CD1c-positive myeloid dendritic cell (primary cell): ENCODE measurements around the gene BTBD9.

Experiments
- DNase-seq: peaks from one replicate; pipeline ENCODE4 v3.0.0-alpha.2; 2016; ENCODE audit errors: extremely low spot score

The BTBD9 gene

GRCh38 chr6:38287487-38287886 lies 352.2 kb downstream of the BTBD9 start:
- no peak for DNase-seq

DNA sequence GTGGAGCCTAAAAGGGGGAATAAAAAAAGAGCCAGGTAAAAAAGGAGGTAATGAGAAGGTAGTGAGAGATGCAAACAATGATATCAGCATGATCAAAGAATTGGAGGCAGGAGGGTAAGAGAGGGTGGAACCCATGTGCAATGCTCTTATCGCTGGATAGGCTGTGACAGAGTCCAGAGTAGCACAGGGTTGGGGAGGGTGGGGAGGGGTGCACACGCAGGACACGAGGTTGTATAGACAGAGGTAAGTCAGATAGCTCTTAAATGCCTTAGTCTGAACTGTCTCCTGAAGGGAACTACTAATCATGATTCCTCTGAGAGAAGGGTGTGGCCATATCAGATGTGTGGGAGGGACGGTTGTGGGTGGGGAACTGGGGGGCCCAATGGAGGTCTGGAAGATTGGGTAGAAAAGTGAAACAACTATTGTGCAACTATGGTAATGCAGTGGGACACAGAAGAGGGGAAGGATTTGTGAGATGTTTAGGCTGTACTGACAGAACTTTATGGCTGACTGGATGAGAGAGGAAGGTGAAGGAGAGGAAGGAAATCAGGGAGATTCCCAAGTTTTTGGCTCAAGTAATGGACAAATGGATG lies 354.8 kb downstream of the BTBD9 start:
- DNase-seq: peak; percentile 12

GRCh38 chr6:38283734-38284362 lies 355.9 kb downstream of the BTBD9 start:
- no peak for DNase-seq

DNA sequence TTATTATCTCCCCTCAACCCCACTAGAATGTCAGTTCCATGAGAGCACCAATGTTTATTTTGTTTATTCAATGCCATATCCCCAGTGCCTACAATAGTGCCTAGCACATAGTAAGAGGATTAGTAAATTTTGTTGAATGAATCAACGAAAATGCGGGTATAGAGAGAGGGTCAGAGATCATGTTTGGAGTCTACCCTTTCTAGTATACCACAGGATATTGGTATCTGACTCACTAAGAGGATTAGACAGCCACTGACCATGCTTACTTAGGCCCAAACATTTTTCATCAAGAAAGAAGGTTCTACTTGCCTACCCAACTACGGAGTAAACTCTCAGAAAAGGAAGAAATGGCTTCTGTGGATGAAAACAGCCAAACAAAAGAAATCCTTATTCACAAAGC lies 356.8 kb downstream of the BTBD9 start:
- no peak for DNase-seq

GRCh38 chr6:38281126-38281525 lies 358.6 kb downstream of the BTBD9 start:
- no peak for DNase-seq

GRCh38 chr6:38279963-38280588 lies 359.7 kb downstream of the BTBD9 start:
- DNase-seq: no peak

DNA sequence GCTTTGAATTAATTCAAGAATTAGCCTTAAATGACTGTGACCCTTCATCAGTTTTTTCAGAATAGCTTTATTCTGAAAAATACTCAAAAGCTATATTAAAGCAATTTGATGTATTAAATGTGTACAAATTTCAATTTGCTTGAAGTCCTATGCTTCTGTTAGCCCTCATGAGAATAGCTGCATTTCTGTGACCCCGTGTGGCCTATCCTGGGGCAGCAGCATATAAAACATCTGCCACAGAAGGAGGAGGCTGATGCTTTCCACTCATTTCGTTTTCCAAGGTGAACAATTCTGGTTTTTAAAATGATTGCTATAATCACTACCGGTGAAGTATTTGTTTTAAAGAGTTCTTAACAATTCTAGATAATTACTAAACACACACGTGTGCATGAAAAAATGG lies 360.3 kb downstream of the BTBD9 start:
- no peak for DNase-seq

GRCh38 chr6:38273325-38273724 lies 366.4 kb downstream of the BTBD9 start:
- DNase-seq: no peak

DNA sequence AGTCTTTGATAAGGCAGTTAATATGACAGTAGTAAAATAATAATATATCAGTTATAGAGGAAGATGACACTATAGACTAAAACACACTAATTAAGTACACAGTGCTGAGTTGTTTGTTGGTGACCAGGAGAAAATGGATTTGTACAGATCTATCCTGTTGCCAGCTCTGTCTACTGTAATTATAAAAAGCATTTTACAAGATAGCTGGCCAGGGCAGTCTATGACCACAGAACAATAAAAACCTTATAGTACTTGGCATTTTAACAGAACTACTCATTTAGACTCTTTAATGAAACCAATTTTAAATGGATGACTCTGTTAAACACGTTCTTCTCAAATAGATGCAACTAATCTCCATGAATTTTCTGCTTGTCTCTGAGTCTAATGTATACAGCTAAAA lies 367.5 kb downstream of the BTBD9 start:
- DNase-seq: no peak

GRCh38 chr6:38271081-38271480 lies 368.6 kb downstream of the BTBD9 start:
- DNase-seq: no peak

GRCh38 chr6:38270367-38270766 lies 369.4 kb downstream of the BTBD9 start:
- no peak for DNase-seq

DNA sequence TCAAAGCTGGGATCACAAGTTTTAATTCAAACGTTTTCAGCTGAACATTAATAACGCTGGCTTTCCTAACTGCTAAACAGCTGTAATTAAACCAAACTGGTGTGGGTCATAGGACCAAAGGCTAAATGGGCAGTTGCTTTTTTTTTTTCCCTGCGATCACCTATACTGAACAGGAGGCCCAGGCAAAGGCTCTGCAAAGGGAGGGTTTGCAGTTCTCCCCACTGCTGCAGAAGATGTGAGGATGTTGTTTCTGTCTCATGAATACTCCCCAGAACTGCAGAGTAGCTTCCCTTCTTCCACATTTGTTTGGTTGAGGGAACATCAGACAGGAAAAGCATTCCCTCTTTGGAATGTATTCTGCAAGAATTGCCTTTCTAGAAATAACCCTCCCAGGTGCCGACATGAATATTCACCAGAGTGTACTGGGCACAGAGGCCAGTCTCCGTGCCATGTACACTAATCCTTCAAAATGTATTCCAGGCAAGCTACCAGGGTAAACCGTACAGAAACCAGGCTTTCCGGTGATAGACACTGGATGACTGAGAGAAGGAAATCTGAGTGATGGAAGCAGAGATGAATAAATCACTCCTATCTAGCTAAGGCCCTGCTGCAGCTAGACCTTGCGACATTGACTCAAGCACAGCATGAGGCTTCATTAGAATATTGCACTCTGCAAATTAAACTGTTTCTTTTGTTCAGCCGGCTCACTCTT lies 370.1 kb downstream of the BTBD9 start:
- no peak for DNase-seq

DNA sequence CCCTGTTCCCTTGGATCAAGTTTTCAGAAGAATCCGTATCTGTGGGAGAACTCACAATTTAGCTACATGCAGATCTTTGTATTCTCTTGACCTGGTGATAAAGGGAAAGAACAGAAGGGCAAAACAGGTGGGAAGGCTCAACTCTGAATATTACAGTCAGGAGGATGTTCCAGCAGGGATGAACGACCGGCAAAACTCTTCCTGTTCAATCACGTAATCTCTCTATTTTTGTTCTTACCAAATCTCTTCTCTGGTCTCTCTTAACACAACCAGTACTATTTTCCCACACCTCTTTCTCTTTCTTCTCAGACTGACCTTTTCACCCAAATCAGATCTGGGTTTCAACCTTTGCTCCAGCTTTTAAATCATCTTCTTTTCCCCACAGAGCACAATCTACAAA lies 371.4 kb downstream of the BTBD9 start:
- no peak for DNase-seq

DNA sequence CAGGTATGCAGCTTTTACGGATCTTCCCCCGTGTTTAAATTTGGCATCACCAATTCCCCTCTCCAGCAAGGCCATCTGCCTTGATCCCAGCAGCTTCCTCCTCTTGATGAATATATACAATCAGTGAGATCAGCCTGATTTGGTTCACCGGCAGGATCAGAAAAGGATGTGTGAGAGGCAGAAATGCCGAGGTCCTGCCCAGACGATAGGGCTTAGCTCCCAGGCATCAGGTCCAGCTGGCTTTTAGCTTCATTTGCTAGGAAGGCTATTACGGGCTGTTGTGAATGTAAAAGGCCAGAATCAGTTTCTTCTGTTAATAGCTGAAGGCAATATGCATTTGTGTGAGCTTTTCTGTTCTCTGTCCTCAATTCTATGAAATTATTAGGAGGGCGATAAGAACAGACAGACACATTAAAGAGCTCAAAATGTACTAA lies 372.8 kb downstream of the BTBD9 start:
- DNase-seq: no peak

DNA sequence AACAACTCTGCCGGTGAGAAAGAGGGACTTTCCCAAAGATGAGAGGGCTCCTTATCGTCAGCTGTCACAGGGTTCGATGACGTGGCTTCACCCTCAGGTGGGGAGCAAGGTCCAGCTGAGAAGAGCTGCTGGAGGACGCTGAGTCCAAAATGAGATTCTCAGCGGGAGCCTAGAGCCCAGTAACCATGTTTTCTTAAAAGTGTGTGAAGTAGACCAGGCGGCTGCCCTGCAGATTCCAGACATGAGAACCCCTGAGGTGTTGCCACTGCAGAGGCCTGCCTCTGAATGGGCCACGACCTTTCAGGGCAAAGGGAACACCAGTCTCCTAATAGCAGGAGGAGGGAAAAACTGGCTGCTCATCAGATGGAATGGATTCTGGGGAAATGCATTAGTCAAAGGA lies 375.1 kb downstream of the BTBD9 start:
- no peak for DNase-seq

- no peak for DNase-seq
Measured at GRCh38 chr6:38262609-38263008, 377.1 kb downstream of the BTBD9 start.

GRCh38 chr6:38262026-38262425 lies 377.7 kb downstream of the BTBD9 start:
- no peak for DNase-seq

DNA sequence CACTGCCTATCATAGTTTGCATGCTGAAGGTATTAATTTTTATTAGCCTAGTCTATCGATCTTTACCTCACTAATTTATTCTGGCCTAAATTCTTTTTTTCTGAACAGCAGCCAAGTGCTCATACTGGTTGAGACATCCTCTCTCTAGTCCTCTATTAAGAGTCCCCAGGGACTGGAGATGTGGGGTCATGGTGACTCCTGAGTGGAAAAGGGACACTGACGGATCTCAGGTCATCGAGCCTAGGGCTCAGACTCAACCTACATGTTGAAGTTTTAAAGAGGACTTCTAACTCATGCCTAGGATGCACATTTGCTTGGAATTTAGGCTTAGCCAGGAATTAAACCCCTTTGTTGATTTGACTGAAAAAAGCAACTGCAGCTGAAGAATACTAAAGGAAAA lies 378.1 kb downstream of the BTBD9 start:
- no peak for DNase-seq

- peak; percentile 13 for DNase-seq
Measured at GRCh38 chr6:38259736-38260135, 380.0 kb downstream of the BTBD9 start.

DNA sequence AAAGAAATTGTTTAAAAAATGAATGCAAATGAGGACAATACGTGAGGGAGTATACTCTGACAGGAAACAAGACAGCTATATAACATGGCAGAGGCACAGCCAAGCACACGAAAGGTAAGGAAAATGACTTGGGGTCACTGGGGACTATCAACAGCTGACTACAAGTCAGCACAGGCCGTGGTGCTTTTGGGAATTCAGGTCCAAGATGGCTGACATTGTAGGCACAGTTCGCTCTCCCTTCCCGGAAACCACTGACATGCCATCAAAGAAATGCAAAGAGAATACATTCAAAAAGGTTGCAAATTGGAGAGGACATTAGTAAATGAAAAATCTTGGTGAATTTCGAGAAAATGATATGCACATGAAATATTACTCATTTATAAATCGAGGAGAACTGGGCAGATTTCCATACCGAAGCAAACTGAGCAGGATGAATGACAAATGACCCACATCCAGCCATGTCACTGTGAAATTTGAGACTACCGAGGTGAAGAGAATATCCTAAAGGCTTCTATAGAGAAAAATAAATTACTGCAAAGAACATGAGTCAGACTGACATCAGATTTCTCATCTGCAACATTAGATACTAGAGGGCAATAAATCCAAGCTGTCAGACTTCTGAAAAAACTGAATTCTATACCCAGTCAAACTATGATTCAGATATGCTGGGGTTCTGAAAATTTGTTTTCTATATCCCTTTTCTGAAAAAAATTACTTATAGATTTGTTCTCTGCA lies 391.1 kb downstream of the BTBD9 start:
- no peak for DNase-seq

DNA sequence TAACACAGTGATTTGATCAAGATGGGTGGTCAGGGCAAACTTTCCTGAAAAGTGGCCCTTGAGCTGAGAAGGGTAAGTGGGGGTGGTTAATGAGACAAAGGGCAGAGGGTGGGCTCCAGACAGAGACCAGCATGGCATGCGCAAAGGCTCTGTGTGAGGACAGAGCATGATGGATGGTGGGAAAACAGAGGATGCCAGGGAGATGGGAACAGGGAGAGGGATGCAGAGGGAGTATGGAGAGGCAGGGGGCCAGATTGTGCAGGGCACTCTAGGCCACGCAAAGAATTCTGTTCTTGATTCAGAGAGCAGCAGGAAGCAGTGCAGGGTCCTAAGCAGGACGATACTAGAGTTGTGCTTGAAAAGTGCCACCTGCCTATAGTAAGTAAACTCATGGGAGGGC lies 394.4 kb downstream of the BTBD9 start:
- no peak for DNase-seq

DNA sequence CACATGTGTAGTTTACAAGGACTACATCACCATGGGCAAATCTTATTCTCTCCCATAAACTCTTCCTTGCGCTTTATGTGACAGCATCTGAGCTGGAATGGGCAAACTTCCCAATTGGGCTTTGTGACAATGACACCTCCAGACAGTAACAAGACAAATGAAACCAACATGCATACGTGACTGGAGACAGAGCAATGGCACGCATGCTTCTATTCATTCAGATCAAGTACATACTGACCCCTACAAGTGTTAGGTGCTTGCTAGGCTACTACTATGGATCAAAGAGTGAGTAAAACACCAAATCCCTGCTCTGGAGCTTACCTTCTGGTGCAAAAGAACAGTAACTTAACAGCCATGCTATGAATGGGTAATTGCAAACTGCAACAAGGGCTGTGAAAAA lies 394.9 kb downstream of the BTBD9 start:
- no peak for DNase-seq
